Testis (tissue), 3 donors: Measurements from ENCODE around the gene DOK3. TPM values are rescaled to one million over a fixed set of nuclear protein-coding genes. Genes with fewer than 3 reads are reported as not detected.

Source experiments
- DNase-seq: peaks from one replicate; pipeline ENCODE4 v3.0.0-alpha.2; 2019
- H3K27ac ChIP-seq, 2 donors: fragments of 200-600 bp; sonication (generic); one replicate each; pipeline ENCODE4 v1.5.1; 2019
- H3K27me3 ChIP-seq: fragments of 200-600 bp; sonication (generic); one replicate; pipeline ENCODE4 v1.5.1; 2019
- H3K36me3 ChIP-seq: fragments of 200-600 bp; sonication (generic); one replicate; pipeline ENCODE4 v1.5.1; 2017; ENCODE audit warnings: low read depth; ENCODE audit errors: missing control alignments
- H3K4me1 ChIP-seq: fragments of 200-600 bp; sonication (generic); one replicate; pipeline ENCODE4 v1.5.1; 2019
- H3K4me3 ChIP-seq, 2 donors: fragments of 200-600 bp; sonication (generic); one replicate each; pipeline ENCODE4 v1.5.1; 2017 to 2019
- H3K9me3 ChIP-seq: fragments of 200-600 bp; sonication (generic); one replicate; pipeline ENCODE4 v1.5.1; 2017
- CTCF ChIP-seq, 3 experiments: fragments of 450-650 bp in 2 of 3; fragments of 200-600 bp in 1 of 3; sonication (generic) in 1 of 3; IDR thresholded peaks; one replicate each; pipeline ENCODE4 v1.5.1; 2016 to 2019; ENCODE audit warnings: antibody characterized with exemption in 3 of 3, mild to moderate bottlenecking in 2 of 3, moderate library complexity in 1 of 3
- POLR2A ChIP-seq: fragments of 450-650 bp; IDR thresholded peaks from one replicate; pipeline ENCODE4 v1.6.1; 2017; ENCODE audit warnings: antibody characterized with exemption, mild to moderate bottlenecking, moderate library complexity
- whole genome bisulfite sequencing, 2 donors: methylation state at CpG; one replicate each; pipeline ENCODE4 v1.1.5; 2018; 5-methylcytosine and 5-hydroxymethylcytosine counted together
- intact Hi-C: fragments of 100-400 bp; cut with DNase I; formaldehyde crosslinking; loops from one replicate; pipeline ENCODE4 v1.15.1; 2023; ENCODE audit warnings: low total_unique reads
- polyA plus RNA-seq: library from polyadenylated mRNA; stranded (reverse); fragments of 350-450 nt; fragmentation: Illumina TruSeq; extraction: RNeasy Lipid Tissue Mini Kit (QIAGEN cat#74804); gene quantifications from one replicate; pipeline ENCODE4 v1.2.3, GENCODE V29; 2014; ENCODE audit warnings: low read depth, low replicate concordance; ENCODE audit not compliant: insufficient read depth
- total RNA-seq, 2 donors: library from RNA; depleted of rRNA; stranded (reverse); fragments of >200 nt; gene quantifications; one replicate each; pipeline ENCODE4 v1.2.3, GENCODE V29; 2016

The DOK3 gene
- total and polyA plus RNA-seq, 3 donors from 2014 or later: 10.4 to 18.7 (median 10.7) TPM

GRCh38 chr5:177530638-177531037 is 21.0 kb upstream of the DOK3 start:
- H3K27ac ChIP-seq: no peak overlapping the region
- DNase-seq: no peak
- no peak overlapping the region for H3K4me3 ChIP-seq
- TF ChIP-seq CTCF (IDR thresholded peaks at IDR 0.05) (no peak), POLR2A (no peak)
- H3K9me3 ChIP-seq: no peaks in the 10 kb centered on the region
- intact Hi-C loops: no loop called here
- H3K36me3 ChIP-seq: no peaks in the 10 kb centered on the region
- no peaks in the 10 kb centered on the region for H3K27me3 ChIP-seq
- peaks cover 8% of the 10 kb centered on the region for H3K4me1 ChIP-seq
- 54 to 75% methylated on average over 2 to 3 of the region's 3 CpGs for WGBS, 2 donors

- TF ChIP-seq POLR2A (no peak), CTCF (IDR thresholded peaks at IDR 0.05) (no peak)
- H3K4me1 ChIP-seq: peaks cover 8% of the 10 kb centered on the region
- intact Hi-C loops: no loop called here
- no peak overlapping the region for H3K4me3 ChIP-seq
- no peaks in the 10 kb centered on the region for H3K9me3 ChIP-seq
- 61 to 68% methylated on average over 9 to 12 of the region's 12 CpGs for WGBS, 2 donors
- no peak overlapping the region for H3K27ac ChIP-seq
- H3K36me3 ChIP-seq: no peaks in the 10 kb centered on the region
- no peaks in the 10 kb centered on the region for H3K27me3 ChIP-seq
- no peak for DNase-seq
Measured at GRCh38 chr5:177529247-177530203, 19.9 kb upstream of the DOK3 start.

- intact Hi-C loops: no loop called here
- H3K4me1 ChIP-seq: peaks cover 16% of the 10 kb centered on the region
- no peaks in the 10 kb centered on the region for H3K9me3 ChIP-seq
- no peaks in the 10 kb centered on the region for H3K27me3 ChIP-seq
- no peak for DNase-seq
- TF ChIP-seq POLR2A (no peak), CTCF (IDR thresholded peaks at IDR 0.05) (no peak)
- no peak overlapping the region for H3K4me3 ChIP-seq
- no peak overlapping the region for H3K27ac ChIP-seq
- 93% methylated on average over 10 of the region's 10 CpGs for WGBS, 2 donors
- no peaks in the 10 kb centered on the region for H3K36me3 ChIP-seq
Measured at GRCh38 chr5:177528631-177529030, 19.0 kb upstream of the DOK3 start.

GRCh38 chr5:177527595-177527994 is 18.0 kb upstream of the DOK3 start:
- intact Hi-C loops: no loop called here
- Histone ChIP-seq H3K4me3 (no peak overlapping the region), H3K27ac (no peak overlapping the region), H3K27me3 (no peaks in the 10 kb centered on the region), H3K9me3 (no peaks in the 10 kb centered on the region), H3K4me1 (peaks cover 16% of the 10 kb centered on the region), H3K36me3 (no peaks in the 10 kb centered on the region)
- TF ChIP-seq POLR2A (no peak), CTCF (IDR thresholded peaks at IDR 0.05) (no peak)
- WGBS, 2 donors: 96 to 98% methylated on average over 7 to 8 of the region's 8 CpGs
- DNase-seq: no peak

- H3K36me3 ChIP-seq: no peaks in the 10 kb centered on the region
- H3K4me1 ChIP-seq: peaks cover 16% of the 10 kb centered on the region
- no peaks in the 10 kb centered on the region for H3K27me3 ChIP-seq
- no peak overlapping the region for H3K4me3 ChIP-seq
- DNase-seq: no peak
- WGBS, 2 donors: 80 to 88% methylated on average over 6 of the region's 6 CpGs
- TF ChIP-seq POLR2A: no peak
- TF ChIP-seq CTCF (IDR thresholded peaks at IDR 0.05): no peak
- H3K9me3 ChIP-seq: no peaks in the 10 kb centered on the region
- intact Hi-C loops: no loop called here
- no peak overlapping the region for H3K27ac ChIP-seq
Measured at GRCh38 chr5:177526791-177527190, 17.2 kb upstream of the DOK3 start.
